ENCODE measurements around the gene DHRS4L2. TPM values are rescaled to one million over a fixed set of nuclear protein-coding genes. Genes with fewer than 3 reads are reported as not detected.

Gene DHRS4L2
- total and polyA plus RNA-seq, 2 of the 4 experiments (the other 2 are of a cell fraction): 11.1 to 19.6 TPM

GRCh38 chr14:24038686-24039085 is 50.0 kb downstream of the DHRS4L2 start:
- no peak overlapping the region for H4K8ac ChIP-seq (ENCODE audit: low read depth in 2 of 2, low read length in 2 of 2)
- H3K4me1 ChIP-seq (ENCODE audit: control insufficient read depth, insufficient read depth, low read length): no peaks in the 10 kb centered on the region
- H3K36me3 ChIP-seq (ENCODE audit: control insufficient read depth, insufficient read depth, low read length): no peaks in the 10 kb centered on the region
- no peak overlapping the region for H2AK9ac ChIP-seq (replicated peaks; ENCODE audit: low read depth, low read length, poor library complexity)
- ATAC-seq (ENCODE audit: low read depth): no peak
- H4K91ac ChIP-seq (ENCODE audit: insufficient read depth, low read depth, low read length): no peak overlapping the region
- no peaks in the 10 kb centered on the region for H3K79me1 ChIP-seq (ENCODE audit: low read depth in 1 of 2, low read length in 2 of 2)
- no peak overlapping the region for H3K18ac ChIP-seq (ENCODE audit: low read depth, low read length)
- H2AFZ ChIP-seq (replicated peaks; ENCODE audit: low read length, poor library complexity): no peak overlapping the region
- H4K20me1 ChIP-seq (ENCODE audit: insufficient read depth, low read length): no peaks in the 10 kb centered on the region
- DNase-seq: no peak
- peaks cover 4% of the 10 kb centered on the region for H3K27me3 ChIP-seq (ENCODE audit: control insufficient read depth, insufficient read depth, low read length)
- no peak overlapping the region for H2BK5ac ChIP-seq (ENCODE audit: low read depth, low read length, poor library complexity, severe bottlenecking)
- H3K4me2 ChIP-seq (ENCODE audit: low read depth, low read length): no peak overlapping the region
- no peaks in the 10 kb centered on the region for H3K9me3 ChIP-seq (ENCODE audit: control insufficient read depth, insufficient read depth, low read length)
- no peaks in the 10 kb centered on the region for H3K9me1 ChIP-seq (ENCODE audit: insufficient read depth, low read length)
- no TSS peak for BruUV-seq (replicated peaks)
- no peak overlapping the region for H2BK120ac ChIP-seq (ENCODE audit: low read depth, low read length)
- dilution Hi-C loops (cut with HindIII; ENCODE audit: low sequenced_read_pairs, unreplicated experiment): no loop called here
- no peak overlapping the region for H3K23ac ChIP-seq (ENCODE audit: low read depth, low read length)
- ChIA-PET CTCF (no interaction called here), POLR2A (ENCODE audit: unreplicated experiment) (no interaction called here)
- no peak overlapping the region for H2AK5ac ChIP-seq (ENCODE audit: low read depth, low read length)
- H3K27ac ChIP-seq (ENCODE audit: insufficient read depth, low read length): no peak overlapping the region
- no peak overlapping the region for H3K4me3 ChIP-seq (ENCODE audit: insufficient read depth, low read depth, low read length)
- TF ChIP-seq NFE2L2 (IDR thresholded peaks at IDR 0.05; ENCODE audit: low read depth, low read length) (no peak), CHD1 (IDR thresholded peaks at IDR 0.05; ENCODE audit: low read depth, low read length) (no peak), BHLHE40 (IDR thresholded peaks at IDR 0.05; ENCODE audit: low read depth, low read length) (no peak), CTCF (conservative IDR thresholded peaks at IDR 0.05; ENCODE audit: low read depth, low read length) (no peak), POLR2A (IDR thresholded peaks at IDR 0.05; ENCODE audit: low read depth, low read length) (no peak), RCOR1 (IDR thresholded peaks at IDR 0.05; ENCODE audit: insufficient replicate concordance, low read length) (no peak), MAZ (IDR thresholded peaks at IDR 0.05; ENCODE audit: borderline replicate concordance, low read depth, low read length) (no peak), ELK1 (IDR thresholded peaks at IDR 0.05; ENCODE audit: borderline replicate concordance, low read depth, low read length) (no peak), FOS (IDR thresholded peaks at IDR 0.05; ENCODE audit: low read depth, low read length) (no peak), RAD21 (IDR thresholded peaks at IDR 0.05; ENCODE audit: low read length) (no peak), MXI1 (IDR thresholded peaks at IDR 0.05; ENCODE audit: borderline replicate concordance, low read depth, low read length) (no peak), USF2 (IDR thresholded peaks at IDR 0.05; ENCODE audit: low read depth, low read length) (no peak)
- H2BK20ac ChIP-seq (ENCODE audit: low read depth, low read length): no peak overlapping the region
- WGBS, 2 experiments (ENCODE audit: extremely low coverage in 2 of 2, insufficient read length in 1 of 2): no CpG with 5 or more reads among the region's 2 CpGs
- H3K56ac ChIP-seq (ENCODE audit: extremely low read depth, insufficient read depth, low read length): no peak overlapping the region
- H2BK15ac ChIP-seq (ENCODE audit: low read depth, low read length): no peak overlapping the region
- H3K14ac ChIP-seq (replicated peaks; ENCODE audit: low read depth, low read length): no peak overlapping the region
- no peak overlapping the region for H4K5ac ChIP-seq (ENCODE audit: low read depth, low read length)
- in situ Hi-C loops (cut with MboI; ENCODE audit: low sequenced_read_pairs): loop anchor here (10.0 kb wide), 1 partner anchor 54 kb away; the partner anchor contains the start of gene DHRS4L2
- intact Hi-C loops (cut with micrococcal nuclease): no loop called here
- no peak overlapping the region for H3K4ac ChIP-seq (ENCODE audit: low read depth, low read length)
- no peak overlapping the region for H3K9ac ChIP-seq (ENCODE audit: low read depth, low read length)
